ENCODE data around the gene CAMK1D.

CAMK1D gene

DNA sequence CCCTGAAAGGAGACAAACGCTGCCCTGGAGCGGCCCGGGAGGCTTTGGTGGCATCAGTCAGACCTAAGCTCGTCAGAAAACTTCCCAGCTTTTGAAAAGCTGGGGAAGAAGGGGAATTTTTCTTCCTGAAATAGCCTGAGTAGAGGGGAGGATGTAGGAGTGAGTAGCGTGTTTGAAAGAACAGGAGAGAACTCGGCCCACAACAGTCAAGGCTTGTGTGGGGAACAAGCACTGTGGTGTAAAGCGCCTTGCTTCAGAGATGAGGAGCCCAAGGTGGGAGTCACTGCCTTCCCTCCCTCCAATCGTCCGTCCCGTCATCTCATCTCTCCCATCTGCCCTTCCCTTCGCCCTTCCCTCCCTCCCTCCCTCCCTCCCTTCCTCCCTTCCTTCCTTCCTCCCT, 273.3 kb downstream of the CAMK1D start:
- no peak overlapping the region for H3K4me3 ChIP-seq (ENCODE audit: low read depth, low read length)
- in situ Hi-C loops (cut with HindIII; ENCODE audit: low sequenced_read_pairs) = no loop called here
- TF ChIP-seq, protein P1, sequence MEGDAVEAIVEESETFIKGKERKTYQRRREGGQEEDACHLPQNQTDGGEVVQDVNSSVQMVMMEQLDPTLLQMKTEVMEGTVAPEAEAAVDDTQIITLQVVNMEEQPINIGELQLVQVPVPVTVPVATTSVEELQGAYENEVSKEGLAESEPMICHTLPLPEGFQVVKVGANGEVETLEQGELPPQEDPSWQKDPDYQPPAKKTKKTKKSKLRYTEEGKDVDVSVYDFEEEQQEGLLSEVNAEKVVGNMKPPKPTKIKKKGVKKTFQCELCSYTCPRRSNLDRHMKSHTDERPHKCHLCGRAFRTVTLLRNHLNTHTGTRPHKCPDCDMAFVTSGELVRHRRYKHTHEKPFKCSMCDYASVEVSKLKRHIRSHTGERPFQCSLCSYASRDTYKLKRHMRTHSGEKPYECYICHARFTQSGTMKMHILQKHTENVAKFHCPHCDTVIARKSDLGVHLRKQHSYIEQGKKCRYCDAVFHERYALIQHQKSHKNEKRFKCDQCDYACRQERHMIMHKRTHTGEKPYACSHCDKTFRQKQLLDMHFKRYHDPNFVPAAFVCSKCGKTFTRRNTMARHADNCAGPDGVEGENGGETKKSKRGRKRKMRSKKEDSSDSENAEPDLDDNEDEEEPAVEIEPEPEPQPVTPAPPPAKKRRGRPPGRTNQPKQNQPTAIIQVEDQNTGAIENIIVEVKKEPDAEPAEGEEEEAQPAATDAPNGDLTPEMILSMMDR (IDR thresholded peaks at IDR 0.05; ENCODE audit: low read depth, low read length) = no peak
- DNase-seq (ENCODE audit: low read depth, low spot score) = no peak

DNA sequence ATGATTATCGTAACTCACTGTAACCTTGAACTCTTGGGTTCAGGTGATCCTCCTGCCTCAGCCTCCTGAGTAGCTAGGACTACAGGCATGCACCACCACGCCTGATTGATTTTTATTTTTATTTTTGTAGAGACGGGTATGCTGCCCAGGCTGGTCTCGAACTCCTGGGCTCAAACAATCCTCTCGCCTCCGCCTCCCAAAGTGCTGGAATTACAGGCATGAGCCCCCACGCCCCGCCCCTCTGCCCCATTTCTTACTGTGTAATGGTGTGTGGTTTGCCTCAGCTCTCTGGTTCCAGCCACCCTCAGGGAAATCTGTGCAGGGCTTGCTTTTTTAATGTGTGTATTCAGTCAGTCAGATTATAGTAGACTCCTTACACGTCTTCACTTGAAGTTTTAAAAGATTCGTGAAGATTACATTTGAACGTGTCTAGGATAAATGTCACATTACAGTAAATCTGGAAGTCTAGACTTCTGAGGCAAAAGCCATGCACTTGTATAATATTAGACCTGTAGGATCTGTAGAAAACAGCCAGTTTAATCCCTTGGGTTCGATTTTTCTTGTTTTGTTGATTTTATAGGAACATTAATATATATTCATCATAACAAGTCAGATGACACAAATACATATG, 276.2 kb downstream of the CAMK1D start:
- DNase-seq (ENCODE audit: low read depth, low spot score) = no peak
- TF ChIP-seq, protein P1 (IDR thresholded peaks at IDR 0.05; ENCODE audit: low read depth, low read length) = no peak
- in situ Hi-C loops (cut with HindIII; ENCODE audit: low sequenced_read_pairs) = no loop called here
- H3K4me3 ChIP-seq (ENCODE audit: low read depth, low read length) = no peak overlapping the region

DNA sequence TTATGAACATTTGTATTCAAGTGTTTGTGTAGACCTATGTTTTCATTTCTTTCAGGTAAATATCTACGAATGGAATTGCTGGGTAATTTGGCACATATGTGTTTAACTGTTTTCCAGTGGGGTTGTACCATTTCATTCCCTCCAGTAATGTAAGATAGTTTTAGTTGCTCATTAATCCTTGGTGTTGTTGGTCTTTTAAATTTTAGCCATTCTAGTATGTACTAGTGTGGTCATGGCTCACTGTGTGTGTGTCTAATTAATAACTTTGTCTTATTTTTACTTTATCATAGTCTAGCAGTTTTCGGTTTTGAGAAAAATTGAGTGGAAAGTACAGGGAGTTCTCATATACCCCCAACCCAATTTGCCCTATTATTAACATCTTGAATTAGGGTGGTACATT, 278.8 kb downstream of the CAMK1D start:
- H3K4me3 ChIP-seq (ENCODE audit: low read depth, low read length) = no peak overlapping the region
- TF ChIP-seq, protein P1 (IDR thresholded peaks at IDR 0.05; ENCODE audit: low read depth, low read length) = no peak
- no peak for DNase-seq (ENCODE audit: low read depth, low spot score)
- in situ Hi-C loops (cut with HindIII; ENCODE audit: low sequenced_read_pairs) = no loop called here

DNA sequence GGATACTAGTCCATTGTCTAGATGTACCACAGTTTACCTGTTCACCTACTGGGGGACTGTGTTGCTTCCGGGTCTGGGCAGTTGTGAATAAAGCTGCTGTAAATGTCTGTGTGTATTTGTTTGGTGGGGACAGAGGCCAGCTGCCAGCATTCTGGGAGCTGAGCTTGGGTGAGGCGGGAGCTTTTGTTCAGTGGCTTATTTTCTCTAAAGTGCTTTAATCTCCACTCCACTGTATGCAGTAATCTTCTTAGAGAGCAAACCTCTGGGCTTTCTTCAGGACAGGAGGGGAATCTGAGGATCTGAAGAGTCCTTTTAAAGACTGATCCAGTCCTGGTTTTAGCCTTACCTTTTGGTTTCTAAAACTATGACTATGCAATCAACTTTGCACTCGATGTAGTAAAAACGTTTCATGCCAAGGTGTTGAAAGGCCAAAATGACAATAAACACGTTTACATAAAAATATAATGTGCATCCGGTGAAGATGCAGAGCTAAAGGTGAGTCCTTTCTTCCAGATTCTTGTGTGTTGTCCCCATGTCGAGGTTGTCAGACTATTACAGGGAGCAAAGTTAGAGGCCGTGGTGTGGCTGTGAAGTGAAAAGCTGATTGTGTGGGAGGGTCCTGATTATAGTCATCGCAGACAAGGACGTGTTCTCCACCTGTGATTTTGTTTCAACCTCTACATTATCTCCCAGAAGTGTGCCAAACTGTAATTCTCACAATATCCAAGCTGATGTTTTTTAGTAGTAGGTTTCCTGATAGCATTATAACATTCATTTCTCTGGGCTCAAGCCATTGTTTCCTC, 279.8 kb downstream of the CAMK1D start:
- no peak overlapping the region for H3K4me3 ChIP-seq (ENCODE audit: low read depth, low read length)
- in situ Hi-C loops (cut with HindIII; ENCODE audit: low sequenced_read_pairs) = no loop called here
- TF ChIP-seq, protein P1 (IDR thresholded peaks at IDR 0.05; ENCODE audit: low read depth, low read length) = no peak
- no peak for DNase-seq (ENCODE audit: low read depth, low spot score)

DNA sequence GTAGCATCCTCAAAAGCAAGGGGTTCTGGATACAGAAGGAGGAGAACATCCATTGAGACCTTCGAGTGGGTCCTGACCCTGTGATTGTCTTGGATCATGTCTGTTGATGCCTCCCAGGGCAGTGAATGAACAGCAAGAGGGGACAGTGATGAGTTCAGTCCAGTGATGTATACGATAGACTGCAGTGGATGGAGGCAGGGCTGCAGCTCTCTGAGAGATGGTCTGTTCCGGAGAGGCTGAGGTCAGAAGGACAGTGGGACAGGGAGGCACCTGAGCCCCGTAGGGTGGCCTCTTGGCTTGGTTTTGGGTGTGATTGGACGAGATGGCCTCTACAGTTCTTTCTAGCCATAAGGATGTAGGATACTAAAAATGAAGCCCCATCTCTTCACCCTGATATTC, 280.4 kb downstream of the CAMK1D start:
- TF ChIP-seq, protein P1 (IDR thresholded peaks at IDR 0.05; ENCODE audit: low read depth, low read length) = no peak
- H3K4me3 ChIP-seq (ENCODE audit: low read depth, low read length) = no peak overlapping the region
- in situ Hi-C loops (cut with HindIII; ENCODE audit: low sequenced_read_pairs) = no loop called here
- DNase-seq (ENCODE audit: low read depth, low spot score) = no peak

DNA sequence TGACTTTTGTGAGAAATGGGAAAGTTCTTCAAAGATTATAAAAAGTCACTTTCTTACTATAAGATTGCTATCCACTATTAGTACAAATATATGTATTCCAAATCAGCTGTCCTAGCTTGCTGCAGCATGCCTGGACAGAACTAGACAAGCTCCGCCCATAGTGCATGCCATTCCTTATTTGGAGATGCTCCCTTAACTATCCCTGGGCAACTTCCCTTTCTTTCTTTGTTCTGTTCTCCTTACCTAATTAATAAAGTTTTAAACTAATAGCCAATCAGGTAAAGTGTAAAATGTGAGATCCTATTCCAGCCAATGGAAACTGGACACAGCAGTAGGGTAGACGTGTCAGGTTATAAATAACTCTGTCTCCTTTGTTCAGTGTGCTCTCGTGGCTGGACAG, 281.9 kb downstream of the CAMK1D start:
- no peak for DNase-seq (ENCODE audit: low read depth, low spot score)
- TF ChIP-seq, protein P1 (IDR thresholded peaks at IDR 0.05; ENCODE audit: low read depth, low read length) = no peak
- in situ Hi-C loops (cut with HindIII; ENCODE audit: low sequenced_read_pairs) = no loop called here
- no peak overlapping the region for H3K4me3 ChIP-seq (ENCODE audit: low read depth, low read length)

Measured in astrocyte of the spinal cord (primary cell).